UCSD-AML1 (cell line): ENCODE measurements around the gene GINS1.
A peak's percentile ranks its signal among the peaks of the same experiment; 100 is the strongest.

Experiments
- DNase-seq: peaks from one replicate; lab custom pipeline; 2025; ENCODE audit not compliant: unreplicated experiment; lab: John Stamatoyannopoulos, UW

GINS1 gene

GRCh38 chr20:25407311-25408169 is at the start of gene GINS1:
Gene GINS1 (plus strand): TSS chr20:25407673. CDS start chr20:25407821, 148 bp downstream.
- DNase-seq: peak; percentile 92

GRCh38 chr20:25360631-25361286 is 46.7 kb upstream of the GINS1 start:
- DNase-seq: peak; percentile 53

GRCh38 chr20:25361287-25361683 is 46.2 kb upstream of the GINS1 start:
- DNase-seq: no peak

GRCh38 chr20:25364180-25364788 is 43.2 kb upstream of the GINS1 start:
- no peak for DNase-seq

GRCh38 chr20:25364879-25365699 is 42.4 kb upstream of the GINS1 start:
- DNase-seq: no peak

GRCh38 chr20:25368526-25368925 is 38.9 kb upstream of the GINS1 start:
- no peak for DNase-seq

GRCh38 chr20:25368976-25369375 is 38.5 kb upstream of the GINS1 start:
- DNase-seq: no peak

- DNase-seq: no peak
Observed at GRCh38 chr20:25369529-25369928, 37.9 kb upstream of the GINS1 start.

GRCh38 chr20:25369971-25370370 is 37.5 kb upstream of the GINS1 start:
- DNase-seq: no peak

GRCh38 chr20:25372584-25373336 is 34.7 kb upstream of the GINS1 start:
- no peak for DNase-seq

- DNase-seq: no peak
Observed at GRCh38 chr20:25374842-25375241, 32.6 kb upstream of the GINS1 start.

GRCh38 chr20:25376236-25376635 is 31.2 kb upstream of the GINS1 start:
- DNase-seq: no peak

- DNase-seq: no peak
Observed at GRCh38 chr20:25376886-25377285, 30.6 kb upstream of the GINS1 start.

GRCh38 chr20:25378189-25378883 is 29.1 kb upstream of the GINS1 start:
- no peak for DNase-seq

GRCh38 chr20:25378884-25379733 is 28.4 kb upstream of the GINS1 start:
- DNase-seq: no peak

GRCh38 chr20:25380945-25381614 is 26.4 kb upstream of the GINS1 start:
- no peak for DNase-seq

- DNase-seq: no peak
Observed at GRCh38 chr20:25382704-25383370, 24.6 kb upstream of the GINS1 start.

GRCh38 chr20:25389401-25389857 is 18.0 kb upstream of the GINS1 start:
- no peak for DNase-seq
